Gastrocnemius medialis (tissue), 4 donors: Measurements from ENCODE around the gene SCNN1A.

ENCODE experiments used
- POLR2A ChIP-seq, 2 donors: fragments of 450-650 bp; IDR thresholded peaks; one replicate each; pipeline ENCODE4 v1.6.1; 2017; ENCODE audit warnings: antibody characterized with exemption in 2 of 2, mild to moderate bottlenecking in 2 of 2, moderate library complexity in 2 of 2
- TF ChIP-seq, protein P1 (sequence below), 5 experiments: fragments of 450-650 bp in 3 of 5; fragments of 200-600 bp in 2 of 5; sonication (generic) in 2 of 5; IDR thresholded peaks in 4 of 5; conservative IDR thresholded peaks in 1 of 5; 1 replicate in 4 of 5; 2 replicates in 1 of 5; pipeline ENCODE4 v1.5.1; 2016 to 2019; ENCODE audit warnings: antibody characterized with exemption in 5 of 5, mild to moderate bottlenecking in 3 of 5, moderate library complexity in 3 of 5

DNA sequence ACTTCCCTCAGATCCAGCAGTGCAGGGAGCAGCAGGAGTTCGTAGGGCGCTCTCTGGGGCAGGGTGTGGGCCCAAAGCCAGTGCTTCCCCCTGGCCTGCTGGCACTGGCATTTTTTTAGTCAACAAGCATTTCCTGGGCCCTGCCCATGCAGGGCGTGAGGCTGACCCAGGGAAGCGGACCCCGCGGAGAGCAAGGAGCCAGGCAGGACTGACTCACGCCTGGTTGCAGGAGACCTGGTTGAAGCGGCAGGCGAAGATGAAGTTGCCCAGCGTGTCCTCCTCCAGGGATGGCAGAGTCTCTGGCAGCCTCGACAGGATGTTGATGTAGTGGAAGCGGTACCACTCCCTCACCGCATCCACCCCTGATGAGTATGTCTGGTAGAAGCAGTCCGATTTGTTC is 13.5 kb downstream of the SCNN1A start:
- TF ChIP-seq, protein P1, sequence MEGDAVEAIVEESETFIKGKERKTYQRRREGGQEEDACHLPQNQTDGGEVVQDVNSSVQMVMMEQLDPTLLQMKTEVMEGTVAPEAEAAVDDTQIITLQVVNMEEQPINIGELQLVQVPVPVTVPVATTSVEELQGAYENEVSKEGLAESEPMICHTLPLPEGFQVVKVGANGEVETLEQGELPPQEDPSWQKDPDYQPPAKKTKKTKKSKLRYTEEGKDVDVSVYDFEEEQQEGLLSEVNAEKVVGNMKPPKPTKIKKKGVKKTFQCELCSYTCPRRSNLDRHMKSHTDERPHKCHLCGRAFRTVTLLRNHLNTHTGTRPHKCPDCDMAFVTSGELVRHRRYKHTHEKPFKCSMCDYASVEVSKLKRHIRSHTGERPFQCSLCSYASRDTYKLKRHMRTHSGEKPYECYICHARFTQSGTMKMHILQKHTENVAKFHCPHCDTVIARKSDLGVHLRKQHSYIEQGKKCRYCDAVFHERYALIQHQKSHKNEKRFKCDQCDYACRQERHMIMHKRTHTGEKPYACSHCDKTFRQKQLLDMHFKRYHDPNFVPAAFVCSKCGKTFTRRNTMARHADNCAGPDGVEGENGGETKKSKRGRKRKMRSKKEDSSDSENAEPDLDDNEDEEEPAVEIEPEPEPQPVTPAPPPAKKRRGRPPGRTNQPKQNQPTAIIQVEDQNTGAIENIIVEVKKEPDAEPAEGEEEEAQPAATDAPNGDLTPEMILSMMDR (IDR thresholded peaks at IDR 0.05 in 4 of 5, conservative IDR thresholded peaks at IDR 0.05 in 1 of 5) = no peak
- TF ChIP-seq POLR2A (IDR thresholded peaks at IDR 0.05) = no peak
